IPS-20b (cell line): ENCODE data around the gene SDK1.

Experiments
- H3K27ac ChIP-seq: one replicate; pipeline ENCODE4 v1.5.1; 2013; ENCODE audit warnings: low read length
- H3K27me3 ChIP-seq: 2 replicates; pipeline ENCODE4 v1.6.1; 2013; ENCODE audit warnings: mild to moderate bottlenecking, low read length, inconsistent platforms; ENCODE audit not compliant: insufficient read depth
- H3K36me3 ChIP-seq: 2 replicates; pipeline ENCODE4 v1.6.1; 2013; ENCODE audit warnings: low read depth, mild to moderate bottlenecking, inconsistent platforms, low read length, moderate library complexity; ENCODE audit not compliant: insufficient read depth
- H3K4me1 ChIP-seq: 2 replicates; pipeline ENCODE4 v1.6.1; 2013; ENCODE audit warnings: mild to moderate bottlenecking, control low read depth, inconsistent platforms, low read length, moderate library complexity; ENCODE audit not compliant: insufficient read depth
- H3K4me3 ChIP-seq: 2 replicates; pipeline ENCODE4 v1.5.1; 2013; ENCODE audit warnings: mild to moderate bottlenecking, low read length, inconsistent platforms
- H3K9ac ChIP-seq: 2 replicates; pipeline ENCODE4 v1.6.1; 2013; ENCODE audit warnings: low read depth, mild to moderate bottlenecking, inconsistent platforms, low read length, moderate library complexity
- H3K9me3 ChIP-seq: 2 replicates; pipeline ENCODE4 v1.6.1; 2013; ENCODE audit warnings: mild to moderate bottlenecking, low read depth, low read length, inconsistent platforms; ENCODE audit not compliant: insufficient read depth

The SDK1 gene

GRCh38 chr7:4201566-4201965 lies 900.5 kb downstream of the SDK1 start:
- H3K27me3 ChIP-seq, result no peaks in the 10 kb centered on the region
- H3K27ac ChIP-seq, result no peak overlapping the region
- no peaks in the 10 kb centered on the region for H3K9me3 ChIP-seq
- H3K36me3 ChIP-seq, result no peaks in the 10 kb centered on the region
- H3K4me3 ChIP-seq, result no peak overlapping the region
- H3K9ac ChIP-seq, result no peak overlapping the region
- H3K4me1 ChIP-seq, result no peaks in the 10 kb centered on the region

DNA sequence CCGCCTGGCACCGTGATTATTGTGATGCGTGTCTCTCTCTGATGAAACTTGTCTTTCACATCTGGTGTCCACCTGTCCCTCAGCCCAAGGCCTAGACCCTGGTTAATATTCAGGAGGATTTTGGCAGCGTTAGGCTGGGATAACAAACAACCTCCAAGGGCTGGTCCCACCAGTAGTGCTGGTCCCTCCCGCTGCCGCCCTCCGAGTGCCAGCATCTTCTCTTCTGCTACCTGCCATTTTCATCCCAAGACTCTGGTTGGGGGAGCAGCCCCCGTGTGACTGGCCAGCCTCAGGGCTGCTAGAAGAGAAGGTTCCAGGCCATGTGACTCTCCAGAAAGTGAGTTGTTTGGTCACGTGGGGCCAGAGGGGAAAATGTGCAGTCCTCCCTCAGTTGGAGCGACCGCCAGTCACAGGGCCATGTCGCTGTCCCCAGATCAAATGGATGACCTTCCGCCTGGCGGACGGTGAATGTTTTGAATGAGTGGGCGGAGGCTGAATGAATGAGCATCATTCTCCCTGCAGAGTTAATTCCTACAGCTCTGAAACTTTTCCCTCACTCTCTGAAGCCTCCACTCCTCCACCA lies 901.2 kb downstream of the SDK1 start:
- H3K4me1 ChIP-seq, result no peaks in the 10 kb centered on the region
- no peak overlapping the region for H3K9ac ChIP-seq
- H3K27me3 ChIP-seq, result no peaks in the 10 kb centered on the region
- no peaks in the 10 kb centered on the region for H3K9me3 ChIP-seq
- no peak overlapping the region for H3K4me3 ChIP-seq
- no peak overlapping the region for H3K27ac ChIP-seq
- no peaks in the 10 kb centered on the region for H3K36me3 ChIP-seq

DNA sequence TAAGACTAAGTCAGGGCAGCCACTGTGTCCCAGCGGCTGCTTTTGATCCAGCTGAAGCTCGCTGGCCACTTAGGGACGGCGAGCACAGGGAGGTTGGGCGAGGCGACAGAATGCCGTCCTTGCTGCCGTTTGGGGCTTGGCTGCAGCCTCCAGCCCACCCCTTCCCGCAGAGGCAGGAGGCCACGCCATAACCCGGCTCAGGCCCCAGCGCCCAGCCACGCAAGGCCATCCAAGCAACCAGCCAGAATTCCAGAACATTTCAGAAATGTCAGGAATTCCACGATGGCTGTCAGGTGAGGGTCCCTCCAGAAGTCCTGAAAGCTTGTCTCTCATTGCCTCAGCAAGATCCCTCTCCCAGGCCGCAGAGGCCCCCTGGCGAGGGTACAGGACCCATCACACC lies 901.9 kb downstream of the SDK1 start:
- H3K9me3 ChIP-seq, result no peaks in the 10 kb centered on the region
- no peaks in the 10 kb centered on the region for H3K4me1 ChIP-seq
- H3K27me3 ChIP-seq, result no peaks in the 10 kb centered on the region

DNA sequence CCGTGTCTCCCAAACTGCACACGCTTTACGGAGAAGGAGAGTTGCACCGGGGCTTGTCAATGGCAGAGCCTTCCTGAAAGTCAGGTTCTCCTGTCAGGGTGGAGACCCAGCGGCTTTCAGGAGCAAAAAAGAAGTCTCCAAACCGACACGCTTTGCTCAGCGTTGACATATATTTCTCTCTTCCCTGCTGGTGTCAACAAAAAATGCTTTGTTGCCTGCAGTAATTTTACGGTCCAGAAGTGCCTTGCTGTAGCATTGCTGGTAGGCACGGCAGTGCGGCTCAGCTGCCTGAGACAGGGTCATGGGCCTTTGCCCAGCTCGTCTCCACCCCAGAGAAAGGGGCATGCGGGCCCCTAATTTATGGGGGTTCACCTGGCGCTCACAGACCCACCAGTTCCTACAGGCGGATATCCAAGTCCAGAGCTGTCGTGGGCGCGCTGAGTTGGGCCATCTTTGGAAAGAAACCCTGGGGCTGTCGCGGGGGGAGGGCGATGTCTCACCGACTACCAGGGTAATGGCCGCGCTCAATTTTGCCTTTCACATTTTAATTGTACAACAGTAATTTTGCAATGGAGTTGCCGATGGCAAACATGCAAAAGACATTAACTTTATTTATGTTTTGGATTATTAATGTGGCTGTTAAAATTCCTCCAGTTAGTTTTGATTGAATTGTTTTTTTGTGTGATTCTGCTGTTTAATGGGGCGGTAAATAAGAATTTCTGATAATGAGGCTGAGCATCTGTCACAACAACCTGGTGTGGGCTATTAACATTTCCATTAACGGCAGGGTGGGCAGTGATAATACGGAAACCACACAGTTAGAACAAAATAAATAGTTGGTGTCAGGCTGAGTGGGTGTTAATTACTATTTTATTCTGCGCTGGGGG lies 902.8 kb downstream of the SDK1 start:
- no peak overlapping the region for H3K9ac ChIP-seq
- no peaks in the 10 kb centered on the region for H3K36me3 ChIP-seq
- no peak overlapping the region for H3K27ac ChIP-seq
- no peaks in the 10 kb centered on the region for H3K9me3 ChIP-seq
- H3K4me1 ChIP-seq, result no peaks in the 10 kb centered on the region
- no peak overlapping the region for H3K4me3 ChIP-seq
- H3K27me3 ChIP-seq, result no peaks in the 10 kb centered on the region

More for the DNA sequence above, 901.9 kb downstream of the SDK1 start:
- H3K4me3 ChIP-seq, result no peak overlapping the region
- no peak overlapping the region for H3K9ac ChIP-seq
- no peak overlapping the region for H3K27ac ChIP-seq
- H3K36me3 ChIP-seq, result no peaks in the 10 kb centered on the region

DNA sequence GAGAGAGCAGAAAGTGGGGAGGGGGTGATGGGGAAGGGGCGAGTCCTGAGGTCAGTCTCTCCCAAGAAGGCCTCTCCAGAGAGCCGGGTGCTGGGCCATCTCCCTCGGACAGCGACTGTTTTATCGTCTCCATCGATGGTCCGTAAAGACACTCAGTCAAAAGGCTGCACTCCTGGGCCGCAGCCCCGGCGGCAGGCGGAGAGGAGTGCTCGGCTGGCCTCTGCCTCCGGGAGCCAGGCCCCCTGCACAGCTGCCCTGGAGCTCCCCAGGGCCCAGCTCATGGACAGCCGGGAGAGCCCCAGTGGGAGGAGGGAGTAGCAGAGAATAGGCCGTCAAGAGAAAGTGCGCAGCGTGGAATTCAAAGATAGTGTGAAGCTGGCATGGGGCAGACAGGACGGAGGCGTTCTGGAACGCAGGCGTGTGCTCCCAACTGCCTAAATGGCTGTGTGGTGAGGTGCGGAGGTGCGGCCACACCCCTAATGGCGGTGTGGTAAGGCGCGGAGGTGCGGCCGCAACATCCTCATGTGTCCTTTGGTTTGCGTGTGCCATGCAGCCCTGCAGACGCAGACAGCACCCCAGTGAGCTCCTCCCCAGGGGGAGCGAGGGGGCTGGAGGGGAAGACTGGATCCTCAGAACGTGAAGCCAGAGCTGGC lies 903.6 kb downstream of the SDK1 start:
- Histone ChIP-seq H3K27ac (no peak overlapping the region), H3K27me3 (no peaks in the 10 kb centered on the region), H3K4me1 (no peaks in the 10 kb centered on the region), H3K4me3 (no peak overlapping the region), H3K36me3 (no peaks in the 10 kb centered on the region), H3K9ac (no peak overlapping the region), H3K9me3 (no peaks in the 10 kb centered on the region)

DNA sequence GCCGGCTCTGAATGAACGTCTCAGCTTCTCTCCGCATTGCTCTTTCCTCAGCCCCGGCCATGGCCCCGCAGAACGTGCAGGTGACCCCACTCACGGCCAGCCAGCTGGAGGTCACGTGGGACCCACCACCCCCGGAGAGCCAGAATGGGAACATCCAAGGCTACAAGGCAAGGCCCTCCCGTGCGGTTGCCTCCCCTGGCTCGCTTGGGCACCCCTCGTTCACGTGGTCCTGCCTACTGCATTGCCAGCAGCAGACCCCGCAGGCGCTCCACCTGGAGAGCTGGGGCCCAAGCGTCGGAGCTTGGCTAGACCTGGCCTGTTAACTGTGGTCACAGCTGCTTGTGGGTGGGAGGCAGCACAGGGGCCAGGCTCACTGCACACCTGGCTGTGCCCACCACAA lies 904.8 kb downstream of the SDK1 start:
- H3K27ac ChIP-seq, result no peak overlapping the region
- H3K4me1 ChIP-seq, result no peaks in the 10 kb centered on the region
- no peak overlapping the region for H3K9ac ChIP-seq
- no peaks in the 10 kb centered on the region for H3K36me3 ChIP-seq
- no peak overlapping the region for H3K4me3 ChIP-seq
- no peaks in the 10 kb centered on the region for H3K27me3 ChIP-seq
- no peaks in the 10 kb centered on the region for H3K9me3 ChIP-seq

DNA sequence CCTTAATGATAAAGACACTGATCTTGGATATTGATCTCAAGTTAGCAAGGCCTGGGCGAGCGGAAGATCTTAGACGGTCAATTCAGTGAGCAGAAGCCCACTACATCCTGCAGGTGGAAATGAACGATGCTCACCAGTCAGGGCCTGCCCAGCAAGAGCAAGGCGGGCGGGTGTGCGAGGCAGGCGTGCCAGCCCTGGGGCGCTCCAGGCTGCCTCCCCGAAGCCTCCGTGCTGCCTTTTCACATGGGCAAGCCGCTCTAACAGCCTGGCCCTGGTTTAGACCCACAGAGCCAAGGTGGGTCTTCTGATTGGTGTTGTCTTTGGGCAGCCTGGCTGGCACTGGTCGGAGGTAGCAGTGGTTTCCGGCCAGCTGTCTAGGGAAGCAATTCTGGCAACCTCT lies 906.0 kb downstream of the SDK1 start:
- no peaks in the 10 kb centered on the region for H3K9me3 ChIP-seq
- H3K27me3 ChIP-seq, result no peaks in the 10 kb centered on the region
- H3K36me3 ChIP-seq, result no peaks in the 10 kb centered on the region
- H3K27ac ChIP-seq, result no peak overlapping the region
- H3K4me3 ChIP-seq, result no peak overlapping the region
- no peaks in the 10 kb centered on the region for H3K4me1 ChIP-seq
- H3K9ac ChIP-seq, result no peak overlapping the region

DNA sequence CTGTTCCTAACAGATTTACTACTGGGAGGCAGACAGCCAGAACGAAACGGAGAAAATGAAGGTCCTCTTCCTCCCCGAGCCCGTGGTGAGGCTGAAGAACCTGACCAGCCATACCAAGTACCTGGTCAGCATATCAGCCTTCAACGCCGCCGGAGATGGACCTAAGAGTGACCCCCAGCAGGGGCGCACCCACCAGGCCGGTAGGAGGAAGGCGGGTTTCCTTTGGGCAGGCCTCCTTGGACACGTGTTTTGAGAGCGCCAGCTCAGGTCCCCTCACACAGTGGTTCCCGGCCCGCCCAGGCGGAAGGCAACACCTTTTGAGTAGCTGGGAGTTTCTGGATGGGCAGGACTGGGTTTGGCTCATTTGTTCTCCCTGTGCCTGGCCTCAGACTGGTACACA lies 907.0 kb downstream of the SDK1 start:
- Histone ChIP-seq H3K9me3 (no peaks in the 10 kb centered on the region), H3K36me3 (no peaks in the 10 kb centered on the region), H3K27me3 (no peaks in the 10 kb centered on the region), H3K4me1 (no peaks in the 10 kb centered on the region), H3K9ac (no peak overlapping the region), H3K27ac (no peak overlapping the region), H3K4me3 (no peak overlapping the region)

- H3K4me3 ChIP-seq, result no peak overlapping the region
- H3K36me3 ChIP-seq, result no peaks in the 10 kb centered on the region
- H3K27ac ChIP-seq, result no peak overlapping the region
- H3K9ac ChIP-seq, result no peak overlapping the region
- no peaks in the 10 kb centered on the region for H3K27me3 ChIP-seq
- H3K9me3 ChIP-seq, result no peaks in the 10 kb centered on the region
- no peaks in the 10 kb centered on the region for H3K4me1 ChIP-seq
Observed at GRCh38 chr7:4208586-4208985, 907.5 kb downstream of the SDK1 start.

DNA sequence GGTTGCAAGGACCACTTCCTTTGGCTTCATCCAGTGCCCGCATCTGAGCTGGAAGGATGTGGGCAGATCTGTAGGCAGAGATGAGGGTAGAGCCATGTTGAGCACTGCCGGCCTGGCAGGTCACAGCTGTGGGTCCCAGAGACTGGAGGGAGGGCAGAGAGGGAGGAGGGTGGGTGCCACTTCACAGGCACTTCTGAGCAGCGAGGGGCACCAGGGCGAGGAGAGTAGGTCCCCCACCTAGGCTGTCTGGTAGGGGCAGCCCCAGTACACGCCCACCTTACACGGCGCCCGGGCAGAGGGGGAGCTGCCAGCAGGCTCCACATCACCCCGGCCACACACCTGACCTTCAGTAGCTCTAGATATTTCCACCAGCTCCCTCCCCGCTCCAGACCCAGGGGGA lies 908.1 kb downstream of the SDK1 start:
- H3K27ac ChIP-seq, result no peak overlapping the region
- H3K9me3 ChIP-seq, result no peaks in the 10 kb centered on the region
- no peaks in the 10 kb centered on the region for H3K27me3 ChIP-seq
- H3K36me3 ChIP-seq, result no peaks in the 10 kb centered on the region
- no peak overlapping the region for H3K4me3 ChIP-seq
- H3K4me1 ChIP-seq, result no peaks in the 10 kb centered on the region
- no peak overlapping the region for H3K9ac ChIP-seq

DNA sequence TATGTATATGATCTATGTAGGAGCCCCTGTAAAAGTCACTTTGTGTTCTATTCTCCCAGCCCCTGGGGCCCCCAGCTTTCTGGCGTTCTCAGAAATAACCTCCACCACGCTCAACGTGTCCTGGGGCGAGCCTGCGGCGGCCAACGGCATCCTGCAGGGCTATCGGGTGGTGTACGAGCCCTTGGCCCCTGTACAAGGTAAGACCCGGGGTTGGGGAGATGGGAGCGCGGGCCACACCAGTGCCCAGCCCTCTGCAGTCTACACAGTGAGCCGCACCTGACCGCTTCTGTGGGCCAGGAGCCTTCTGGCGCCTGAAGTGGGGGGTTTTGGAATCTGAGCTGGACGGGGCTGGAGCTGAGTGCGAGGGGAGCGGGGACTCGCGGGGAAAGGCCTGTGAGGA lies 908.9 kb downstream of the SDK1 start:
- no peaks in the 10 kb centered on the region for H3K9me3 ChIP-seq
- H3K4me3 ChIP-seq, result no peak overlapping the region
- no peaks in the 10 kb centered on the region for H3K36me3 ChIP-seq
- no peaks in the 10 kb centered on the region for H3K27me3 ChIP-seq
- H3K27ac ChIP-seq, result no peak overlapping the region
- H3K9ac ChIP-seq, result no peak overlapping the region
- H3K4me1 ChIP-seq, result no peaks in the 10 kb centered on the region

DNA sequence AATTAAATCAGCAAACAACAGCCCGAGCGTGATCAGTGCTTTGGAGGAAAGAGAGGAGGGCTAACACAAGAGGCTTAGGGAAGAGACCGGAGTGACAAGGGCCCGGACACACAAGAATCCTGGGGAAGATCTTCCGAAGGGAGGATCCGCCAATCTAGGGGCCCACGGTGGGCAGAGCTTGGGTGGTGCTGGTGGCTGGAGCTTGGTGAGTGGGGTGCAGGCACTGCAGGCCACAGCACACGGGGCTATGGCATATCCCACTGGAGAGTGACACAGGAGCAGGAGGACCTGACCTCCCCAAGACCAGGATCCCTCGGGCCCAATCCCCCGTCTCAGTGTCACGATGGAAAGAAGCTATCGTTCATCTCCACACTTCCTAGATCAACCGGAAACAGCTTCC lies 909.8 kb downstream of the SDK1 start:
- H3K27ac ChIP-seq, result no peak overlapping the region
- no peaks in the 10 kb centered on the region for H3K36me3 ChIP-seq
- no peaks in the 10 kb centered on the region for H3K9me3 ChIP-seq
- no peaks in the 10 kb centered on the region for H3K4me1 ChIP-seq
- no peaks in the 10 kb centered on the region for H3K27me3 ChIP-seq
- H3K9ac ChIP-seq, result no peak overlapping the region
- no peak overlapping the region for H3K4me3 ChIP-seq
